K562 (cell line): ENCODE measurements around the gene FEN1. TPM values are rescaled to one million over a fixed set of nuclear protein-coding genes. Genes with fewer than 3 reads are reported as not detected.

Source experiments
- ARID2 ChIP-seq: fragments of 450-650 bp; IDR thresholded peaks from 2 replicates; pipeline ENCODE4 v1.6.1; 2017; ENCODE audit warnings: antibody characterized with exemption, mild to moderate bottlenecking
- C11orf30 ChIP-seq: fragments of 450-650 bp; IDR thresholded peaks from 2 replicates; pipeline ENCODE4 v1.6.1; 2016; ENCODE audit warnings: low read depth, mild to moderate bottlenecking
- CREB1 ChIP-seq, 2 experiments: sonication (generic) in 1 of 2; formaldehyde crosslinking in 1 of 2; IDR thresholded peaks; 2 replicates each; pipeline versions ENCODE4 v1.6.1 to v1.8.0; 2012 to 2022; ENCODE audit warnings: inconsistent platforms in 1 of 2, mild to moderate bottlenecking in 1 of 2, missing genetic modification reagents in 1 of 2, moderate library complexity in 1 of 2
- HCFC1 ChIP-seq: IDR thresholded peaks from 2 replicates; pipeline ENCODE4 v1.6.1; 2012; ENCODE audit warnings: low read depth, low read length, improper control_type of control experiment
- JUND ChIP-seq, 2 experiments: IDR thresholded peaks; 2 replicates in 1 of 2; 3 replicates in 1 of 2; pipeline ENCODE4 v1.6.1; 2011; ENCODE audit warnings: borderline replicate concordance in 2 of 2, low read depth in 2 of 2, low read length in 2 of 2, improper control_type of control experiment in 1 of 2, missing biosample characterization in 1 of 2, missing genetic modification characterization in 1 of 2, missing genetic modification reagents in 1 of 2
- KLF1 ChIP-seq: fragments of 450-650 bp; IDR thresholded peaks from 2 replicates; pipeline ENCODE4 v1.6.1; 2016; ENCODE audit warnings: missing genetic modification characterization, missing compliant biosample characterization
- MITF ChIP-seq: IDR thresholded peaks from 2 replicates; pipeline ENCODE4 v1.6.1; 2014; ENCODE audit warnings: antibody characterized with exemption
- NELFE ChIP-seq: IDR thresholded peaks from 2 replicates; pipeline ENCODE4 v1.6.1; 2011; ENCODE audit warnings: mild to moderate bottlenecking; ENCODE audit not compliant: insufficient read depth, insufficient read length
- PURB ChIP-seq: sonication (generic); formaldehyde crosslinking; IDR thresholded peaks from 2 replicates; pipeline ENCODE4 v1.9.0; 2021; ENCODE audit warnings: low read depth, mild to moderate bottlenecking, missing genetic modification reagents
- RFX1 ChIP-seq: fragments of 450-650 bp; IDR thresholded peaks from 2 replicates; pipeline ENCODE4 v1.6.1; 2016; ENCODE audit warnings: mild to moderate bottlenecking, moderate library complexity
- RFX7 ChIP-seq: fragments of 250-450 bp; sonication (Bioruptor Pico); IDR thresholded peaks from 2 replicates; pipeline ENCODE4 v1.5.1; 2021; ENCODE audit warnings: mild to moderate bottlenecking
- SETDB1 ChIP-seq: IDR thresholded peaks from one replicate; pipeline ENCODE4 v1.6.1; 2012; ENCODE audit warnings: low read length, control low read depth, inconsistent platforms
- SMAD3 ChIP-seq: fragments of 450-650 bp; formaldehyde crosslinking; conservative IDR thresholded peaks from 2 replicates; pipeline ENCODE4 v1.4.0; 2020; ENCODE audit warnings: mild to moderate bottlenecking
- SMARCC2 ChIP-seq: fragments of 450-650 bp; IDR thresholded peaks from 2 replicates; pipeline ENCODE4 v1.6.1; 2017; ENCODE audit warnings: antibody characterized with exemption, moderate library complexity, mild to moderate bottlenecking, low read depth
- SPI1 ChIP-seq: IDR thresholded peaks from 2 replicates; pipeline ENCODE4 v1.6.1; 2011; ENCODE audit warnings: low read depth, low read length, control low read depth, borderline replicate concordance
- TCFL5 ChIP-seq: fragments of 250-450 bp; sonication (Bioruptor Pico); conservative IDR thresholded peaks from 2 replicates; pipeline ENCODE4 v1.6.1; 2021; ENCODE audit warnings: mild to moderate bottlenecking, moderate library complexity, matching md5 sums
- TRIM24 ChIP-seq, 2 experiments: fragments of 450-650 bp; IDR thresholded peaks; 2 replicates each; pipeline ENCODE4 v1.6.1; 2016
- ZNF23 ChIP-seq: fragments of 250-450 bp; sonication (Bioruptor Pico); IDR thresholded peaks from 2 replicates; pipeline ENCODE4 v1.4.0; 2020; ENCODE audit warnings: mild to moderate bottlenecking
- ZNF407 ChIP-seq: fragments of 450-650 bp; IDR thresholded peaks from 2 replicates; pipeline ENCODE4 v1.6.1; 2016; ENCODE audit warnings: low read depth
- polyA plus RNA-seq, 8 experiments: library from polyadenylated mRNA; depleted of rRNA in 4 of 8; stranded (reverse) in 5 of 8; unstranded in 3 of 8; fragments of >200 nt; fragmentation: Nextera tagmentation in 2 of 8; fragmentation: Illumina TruSeq in 1 of 8; extraction: Ambion mirVana in 2 of 8; extraction: Trizol in 1 of 8; gene quantifications; 2 replicates each; pipeline versions ENCODE4 v1.2.1 to v1.2.3, GENCODE V29; 2011 to 2014; ENCODE audit warnings: inconsistent platforms in 1 of 8, missing spikeins in 1 of 8
- total RNA-seq, 7 experiments: library from RNA; depleted of rRNA in 6 of 7; stranded (reverse); fragments of >200 nt in 6 of 7; fragmentation: Illumina TruSeq in 2 of 7; extraction: Trizol in 2 of 7; gene quantifications; 2 replicates each; pipeline versions ENCODE4 v1.2.1 to v1.2.3, GENCODE V29; 2011 to 2021; ENCODE audit warnings: low replicate concordance in 1 of 7

FEN1 gene
- total and polyA plus RNA-seq, 9 of the 15 experiments (the other 6 are each of a cell fraction or from before 2014, with no cell fraction given), result 58.1 to 156 (median 137) TPM

GRCh38 chr11:61792310-61793082 lies at the start of gene FEN1, which contains the start of gene TMEM258 (continued):
- TF ChIP-seq JUND (IDR thresholded peaks at IDR 0.05; ENCODE audit: borderline replicate concordance, low read depth, low read length), result no peak; the same call in 1 of the 2 replicates
- peak; percentile 5; the same call in 1 of the 3 replicates for TF ChIP-seq JUND (tag; IDR thresholded peaks at IDR 0.05; ENCODE audit: borderline replicate concordance, low read depth, low read length)
- no peak for TF ChIP-seq CREB1 (IDR thresholded peaks at IDR 0.05)
- peak; percentile 53; the same call in 1 of the 2 replicates for TF ChIP-seq CREB1 (CRISPR knock-in tag; IDR thresholded peaks at IDR 0.05)
- no peak for TF ChIP-seq PURB (CRISPR knock-in tag)
- no peak for TF ChIP-seq RFX7
- peak; percentile 89 for TF ChIP-seq SPI1
- TF ChIP-seq TRIM24 (IDR thresholded peaks at IDR 0.05), result peak in 1 of 2 experiments; percentile 51; a peak in 2 of 4 replicates
- TF ChIP-seq RFX1, result peak; percentile 67; the same call in 1 of the 2 replicates
- no peak for TF ChIP-seq NELFE
- no peak for TF ChIP-seq ARID2
- TF ChIP-seq C11orf30, result peak; percentile 98
- TF ChIP-seq TCFL5 (CRISPR knock-in tag), result no peak
- TF ChIP-seq SMAD3 (CRISPR knock-in tag), result no peak
- TF ChIP-seq ZNF23, result no peak
- TF ChIP-seq MITF, result no peak; the same call in 1 of the 2 replicates
- TF ChIP-seq ZNF407, result no peak
- TF ChIP-seq SMARCC2, result no peak
- peak; percentile 89 for TF ChIP-seq HCFC1
- peak; percentile 17; the same call in 1 of the 2 replicates for TF ChIP-seq KLF1 (tag)
- no peak for TF ChIP-seq SETDB1
